Esophagus squamous epithelium (tissue), 5 donors: ENCODE data around the gene TRUB1. TPM values are rescaled to one million over a fixed set of nuclear protein-coding genes. Genes with fewer than 3 reads are reported as not detected.

ENCODE experiments used
- DNase-seq: peaks from one replicate; lab custom pipeline; 2025; lab: John Stamatoyannopoulos, UW
- H3K27ac ChIP-seq, 4 donors: fragments of 200-600 bp; sonication (generic); one replicate each; pipeline ENCODE4 v1.5.1; 2016 to 2019; ENCODE audit warnings: mild to moderate bottlenecking in 1 of 4
- H3K27me3 ChIP-seq, 4 donors: fragments of 200-600 bp; sonication (generic); 1 replicate in 3 of 4; 2 replicates in 1 of 4; pipeline versions ENCODE4 v1.5.1 to v1.6.0; 2017 to 2021; ENCODE audit warnings: antibody characterized with exemption in 1 of 4
- H3K36me3 ChIP-seq, 3 donors: fragments of 200-600 bp; sonication (generic); one replicate each; pipeline ENCODE4 v1.5.1; 2016 to 2019
- H3K4me1 ChIP-seq, 3 donors: fragments of 200-600 bp; sonication (generic); one replicate each; pipeline ENCODE4 v1.5.1; 2017 to 2019
- H3K4me3 ChIP-seq, 4 donors: fragments of 200-600 bp; sonication (generic); 1 replicate in 3 of 4; 2 replicates in 1 of 4; pipeline ENCODE4 v1.5.1; 2016 to 2019; ENCODE audit warnings: mild to moderate bottlenecking in 2 of 4, moderate library complexity in 1 of 4
- H3K9me3 ChIP-seq, 3 donors: fragments of 200-600 bp; sonication (generic); one replicate each; pipeline ENCODE4 v1.5.1; 2016 to 2019
- POLR2A ChIP-seq, 4 donors: fragments of 450-650 bp; IDR thresholded peaks; one replicate each; pipeline ENCODE4 v1.6.1; 2017; ENCODE audit warnings: antibody characterized with exemption in 4 of 4, mild to moderate bottlenecking in 4 of 4, moderate library complexity in 3 of 4
- WGBS, 2 donors: methylation state at CpG; one replicate each; pipeline ENCODE4 v1.1.5; 2018; 5-methylcytosine and 5-hydroxymethylcytosine counted together
- intact Hi-C: fragments of 100-400 bp; cut with DNase I; formaldehyde crosslinking; loops from one replicate; pipeline ENCODE4 v1.15.0; 2022
- total RNA-seq, 4 donors: library from RNA; depleted of rRNA; stranded (reverse); fragments of >200 nt; gene quantifications; one replicate each; pipeline ENCODE4 v1.1.0, GENCODE V29; 2016
- TF ChIP-seq, protein P1 (sequence below), 6 experiments: fragments of 450-650 bp in 4 of 6; fragments of 200-600 bp in 2 of 6; sonication (generic) in 2 of 6; IDR thresholded peaks; one replicate each; pipeline ENCODE4 v1.5.1; 2016 to 2019; ENCODE audit warnings: antibody characterized with exemption in 6 of 6, mild to moderate bottlenecking in 4 of 6, moderate library complexity in 4 of 6
- donor health status: DM: yes; HTN: yes; CAD: no.

The TRUB1 gene
- total RNA-seq, 4 donors from 2014 or later, result 11.0 to 20.6 (median 17.2) TPM

DNA sequence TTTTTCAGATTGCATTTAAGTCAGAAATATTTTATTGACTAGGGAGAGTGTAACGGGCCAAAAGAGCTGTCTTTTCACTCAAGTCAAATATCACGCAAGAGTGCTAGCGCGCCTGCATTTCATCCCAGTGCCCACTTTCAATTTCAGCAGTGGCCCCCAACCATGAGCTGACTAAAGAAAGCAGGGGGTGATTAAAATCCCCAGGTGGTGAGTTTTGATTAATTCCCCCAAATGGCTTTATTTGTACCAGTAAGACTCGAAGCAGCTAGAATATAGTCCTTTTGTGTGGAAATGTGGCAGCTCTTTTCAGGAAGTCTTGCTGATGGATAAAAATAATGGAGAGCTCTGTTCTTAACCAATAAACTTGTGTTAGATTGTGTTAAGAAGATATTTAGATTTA lies 35.3 kb downstream of the TRUB1 start:
- no peaks in the 10 kb centered on the region for H3K27me3 ChIP-seq
- TF ChIP-seq, protein P1, sequence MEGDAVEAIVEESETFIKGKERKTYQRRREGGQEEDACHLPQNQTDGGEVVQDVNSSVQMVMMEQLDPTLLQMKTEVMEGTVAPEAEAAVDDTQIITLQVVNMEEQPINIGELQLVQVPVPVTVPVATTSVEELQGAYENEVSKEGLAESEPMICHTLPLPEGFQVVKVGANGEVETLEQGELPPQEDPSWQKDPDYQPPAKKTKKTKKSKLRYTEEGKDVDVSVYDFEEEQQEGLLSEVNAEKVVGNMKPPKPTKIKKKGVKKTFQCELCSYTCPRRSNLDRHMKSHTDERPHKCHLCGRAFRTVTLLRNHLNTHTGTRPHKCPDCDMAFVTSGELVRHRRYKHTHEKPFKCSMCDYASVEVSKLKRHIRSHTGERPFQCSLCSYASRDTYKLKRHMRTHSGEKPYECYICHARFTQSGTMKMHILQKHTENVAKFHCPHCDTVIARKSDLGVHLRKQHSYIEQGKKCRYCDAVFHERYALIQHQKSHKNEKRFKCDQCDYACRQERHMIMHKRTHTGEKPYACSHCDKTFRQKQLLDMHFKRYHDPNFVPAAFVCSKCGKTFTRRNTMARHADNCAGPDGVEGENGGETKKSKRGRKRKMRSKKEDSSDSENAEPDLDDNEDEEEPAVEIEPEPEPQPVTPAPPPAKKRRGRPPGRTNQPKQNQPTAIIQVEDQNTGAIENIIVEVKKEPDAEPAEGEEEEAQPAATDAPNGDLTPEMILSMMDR (IDR thresholded peaks at IDR 0.05), result no peak
- no peak for TF ChIP-seq POLR2A (IDR thresholded peaks at IDR 0.05)
- no peak for DNase-seq
- H3K27ac ChIP-seq, result no peak overlapping the region
- WGBS, 2 donors, result 95% methylated on average over 5 of the region's 5 CpGs
- intact Hi-C loops, result no loop called here
- no peaks in the 10 kb centered on the region for H3K4me1 ChIP-seq
- H3K9me3 ChIP-seq, result no peaks in the 10 kb centered on the region
- H3K4me3 ChIP-seq, result no peak overlapping the region
- peaks cover 0 to 5% (median 0%) of the 10 kb centered on the region in 3 donors for H3K36me3 ChIP-seq

DNA sequence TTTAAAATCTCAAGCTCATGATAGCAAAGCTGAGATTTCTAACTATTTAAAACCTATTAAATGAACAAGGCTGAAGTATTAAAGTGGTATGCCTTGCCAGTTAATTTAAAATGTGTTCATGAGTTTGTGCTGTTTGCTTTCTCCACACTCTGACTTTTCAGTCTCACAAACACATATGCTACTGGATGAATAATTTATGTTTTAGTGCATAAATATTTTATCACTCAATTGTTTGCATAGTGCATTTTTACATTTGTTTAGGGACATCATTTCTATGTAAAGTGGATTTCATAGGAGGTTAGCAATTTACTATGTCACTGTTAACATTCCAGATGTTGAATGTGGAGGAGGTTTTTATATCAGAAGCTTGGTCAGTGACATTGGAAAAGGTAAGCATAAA lies 36.0 kb downstream of the TRUB1 start:
- Histone ChIP-seq H3K4me3 (no peak overlapping the region), H3K27ac (no peak overlapping the region), H3K9me3 (no peaks in the 10 kb centered on the region), H3K27me3 (no peaks in the 10 kb centered on the region), H3K36me3 (peaks cover 0 to 7% (median 0%) of the 10 kb centered on the region in 3 donors), H3K4me1 (no peaks in the 10 kb centered on the region)
- DNase-seq, result no peak
- intact Hi-C loops, result no loop called here
- TF ChIP-seq, protein P1 (IDR thresholded peaks at IDR 0.05), result no peak
- no peak for TF ChIP-seq POLR2A (IDR thresholded peaks at IDR 0.05)

DNA sequence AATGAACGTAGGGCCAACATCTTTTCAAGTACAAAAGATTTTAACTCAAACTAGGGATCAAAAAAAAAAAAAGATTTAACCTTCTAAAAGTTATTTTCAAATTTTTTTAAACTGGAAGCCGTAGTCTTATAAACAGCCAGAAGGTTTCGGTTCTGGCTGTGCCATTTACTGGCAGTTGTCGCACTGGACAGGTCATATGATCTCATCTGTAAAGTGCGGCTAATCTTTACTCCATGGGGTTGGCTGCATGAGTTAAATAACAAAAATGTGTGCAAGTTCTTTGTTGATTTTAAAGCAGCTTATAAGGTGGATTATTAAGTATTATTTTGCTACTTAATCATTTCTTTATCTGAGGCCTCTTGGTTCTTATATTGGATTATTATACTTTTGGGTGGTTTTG lies 36.6 kb downstream of the TRUB1 start:
- Histone ChIP-seq H3K36me3 (peaks cover 0 to 13% (median 0%) of the 10 kb centered on the region in 3 donors), H3K4me1 (no peaks in the 10 kb centered on the region), H3K9me3 (no peaks in the 10 kb centered on the region), H3K27ac (no peak overlapping the region), H3K4me3 (no peak overlapping the region), H3K27me3 (no peaks in the 10 kb centered on the region)
- DNase-seq, result no peak
- TF ChIP-seq POLR2A (IDR thresholded peaks at IDR 0.05), result no peak
- TF ChIP-seq, protein P1 (IDR thresholded peaks at IDR 0.05), result no peak
- 80 to 84% methylated on average over 5 of the region's 5 CpGs for WGBS, 2 donors
- intact Hi-C loops, result no loop called here

DNA sequence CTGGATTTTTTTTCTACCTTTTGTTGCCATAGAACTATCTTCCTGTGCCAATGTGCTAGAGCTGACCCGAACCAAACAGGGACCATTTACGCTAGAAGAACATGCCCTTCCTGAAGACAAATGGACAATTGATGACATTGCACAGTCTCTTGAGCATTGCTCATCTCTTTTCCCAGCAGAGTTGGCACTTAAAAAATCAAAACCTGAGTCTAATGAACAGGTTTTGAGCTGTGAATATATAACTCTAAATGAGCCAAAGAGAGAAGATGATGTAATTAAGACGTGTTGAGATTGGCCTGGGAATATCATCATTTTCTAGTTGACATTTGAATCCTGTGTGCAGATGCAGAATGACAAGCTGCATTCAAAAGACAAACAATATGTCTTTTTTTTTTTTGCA lies 37.1 kb downstream of the TRUB1 start:
- WGBS, 2 donors, result 33 to 60% methylated on average over 3 of the region's 3 CpGs
- no peak for TF ChIP-seq POLR2A (IDR thresholded peaks at IDR 0.05)
- Histone ChIP-seq H3K4me1 (no peaks in the 10 kb centered on the region), H3K9me3 (no peaks in the 10 kb centered on the region), H3K27me3 (no peaks in the 10 kb centered on the region), H3K36me3 (peaks cover 0 to 14% (median 0%) of the 10 kb centered on the region in 3 donors), H3K4me3 (no peak overlapping the region), H3K27ac (no peak overlapping the region)
- DNase-seq, result no peak
- intact Hi-C loops, result no loop called here

DNA sequence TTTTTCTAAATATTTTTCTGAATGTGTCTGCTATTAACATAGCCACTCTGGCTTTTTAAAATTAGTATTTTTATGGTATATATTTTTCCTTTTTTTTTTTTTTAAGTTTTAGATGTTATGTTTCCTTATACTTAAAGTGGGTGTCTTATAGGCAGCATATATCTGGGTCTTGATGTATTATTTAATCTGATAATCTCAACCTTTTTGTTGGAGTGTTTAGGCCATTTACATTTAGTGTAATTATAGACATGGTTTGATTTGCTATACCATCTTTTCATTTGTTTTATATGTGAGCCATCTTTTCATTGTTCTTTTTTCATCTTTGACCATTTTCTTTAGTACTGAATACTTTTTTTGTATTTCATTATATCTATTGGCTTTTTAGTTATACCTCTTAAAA lies 45.0 kb downstream of the TRUB1 start:
- no peak for DNase-seq
- Histone ChIP-seq H3K27ac (no peak overlapping the region), H3K27me3 (no peaks in the 10 kb centered on the region), H3K9me3 (peaks cover 0 to 38% (median 10%) of the 10 kb centered on the region in 3 donors), H3K36me3 (peaks cover 0 to 61% (median 0%) of the 10 kb centered on the region in 3 donors), H3K4me3 (no peak overlapping the region), H3K4me1 (no peaks in the 10 kb centered on the region)
- no peak for TF ChIP-seq POLR2A (IDR thresholded peaks at IDR 0.05)
- TF ChIP-seq, protein P1 (IDR thresholded peaks at IDR 0.05), result no peak
- intact Hi-C loops, result no loop called here

DNA sequence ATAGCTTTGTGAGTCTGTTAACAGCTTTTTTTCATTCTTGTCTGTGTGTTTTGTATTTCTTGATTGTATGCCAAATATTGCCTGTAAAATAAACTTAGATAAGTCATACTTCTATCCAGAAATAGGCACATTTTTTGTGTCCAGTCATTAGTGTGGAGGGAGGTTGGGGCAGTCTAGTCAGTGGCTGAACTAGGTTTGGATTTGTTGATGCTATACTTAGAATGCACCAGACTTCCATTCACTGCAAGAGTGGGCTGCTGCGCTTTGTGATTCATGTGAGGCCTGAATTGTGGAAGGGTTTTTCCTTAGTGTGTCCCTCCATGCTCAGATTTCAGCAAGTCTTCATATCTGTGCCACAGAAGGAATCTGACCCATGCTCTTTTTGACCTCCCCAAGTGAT lies 50.0 kb downstream of the TRUB1 start:
- intact Hi-C loops, result no loop called here

More for the DNA sequence above, 50.0 kb downstream of the TRUB1 start:
- Histone ChIP-seq H3K27me3 (no peaks in the 10 kb centered on the region), H3K4me1 (no peaks in the 10 kb centered on the region), H3K9me3 (peaks cover 0 to 26% (median 10%) of the 10 kb centered on the region in 3 donors), H3K36me3 (peaks cover 0 to 36% (median 0%) of the 10 kb centered on the region in 3 donors), H3K27ac (no peak overlapping the region), H3K4me3 (no peak overlapping the region)
- WGBS, 2 donors, result 86 to 100% methylated on average over 1 of the region's 1 CpG
- no peak for DNase-seq
- no peak for TF ChIP-seq POLR2A (IDR thresholded peaks at IDR 0.05)
- TF ChIP-seq, protein P1 (IDR thresholded peaks at IDR 0.05), result no peak
